GM20000 (cell line): ENCODE data around the gene TTC12.

Experiments used
- DNase-seq: peaks from one replicate; pipeline ENCODE4 v3.0.0; 2012; ENCODE audit warnings: low spot score
- TF ChIP-seq, protein P1 (sequence below): IDR thresholded peaks from 2 replicates; pipeline ENCODE4 v1.5.1; 2012; ENCODE audit warnings: mild to moderate bottlenecking, control low read depth; ENCODE audit errors: extremely low read depth, missing control alignments

TTC12 gene

GRCh38 chr11:113271551-113272245, 42.7 kb upstream of the TTC12 start:
- DNase-seq = no peak
- TF ChIP-seq, protein P1, sequence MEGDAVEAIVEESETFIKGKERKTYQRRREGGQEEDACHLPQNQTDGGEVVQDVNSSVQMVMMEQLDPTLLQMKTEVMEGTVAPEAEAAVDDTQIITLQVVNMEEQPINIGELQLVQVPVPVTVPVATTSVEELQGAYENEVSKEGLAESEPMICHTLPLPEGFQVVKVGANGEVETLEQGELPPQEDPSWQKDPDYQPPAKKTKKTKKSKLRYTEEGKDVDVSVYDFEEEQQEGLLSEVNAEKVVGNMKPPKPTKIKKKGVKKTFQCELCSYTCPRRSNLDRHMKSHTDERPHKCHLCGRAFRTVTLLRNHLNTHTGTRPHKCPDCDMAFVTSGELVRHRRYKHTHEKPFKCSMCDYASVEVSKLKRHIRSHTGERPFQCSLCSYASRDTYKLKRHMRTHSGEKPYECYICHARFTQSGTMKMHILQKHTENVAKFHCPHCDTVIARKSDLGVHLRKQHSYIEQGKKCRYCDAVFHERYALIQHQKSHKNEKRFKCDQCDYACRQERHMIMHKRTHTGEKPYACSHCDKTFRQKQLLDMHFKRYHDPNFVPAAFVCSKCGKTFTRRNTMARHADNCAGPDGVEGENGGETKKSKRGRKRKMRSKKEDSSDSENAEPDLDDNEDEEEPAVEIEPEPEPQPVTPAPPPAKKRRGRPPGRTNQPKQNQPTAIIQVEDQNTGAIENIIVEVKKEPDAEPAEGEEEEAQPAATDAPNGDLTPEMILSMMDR = no peak

DNA sequence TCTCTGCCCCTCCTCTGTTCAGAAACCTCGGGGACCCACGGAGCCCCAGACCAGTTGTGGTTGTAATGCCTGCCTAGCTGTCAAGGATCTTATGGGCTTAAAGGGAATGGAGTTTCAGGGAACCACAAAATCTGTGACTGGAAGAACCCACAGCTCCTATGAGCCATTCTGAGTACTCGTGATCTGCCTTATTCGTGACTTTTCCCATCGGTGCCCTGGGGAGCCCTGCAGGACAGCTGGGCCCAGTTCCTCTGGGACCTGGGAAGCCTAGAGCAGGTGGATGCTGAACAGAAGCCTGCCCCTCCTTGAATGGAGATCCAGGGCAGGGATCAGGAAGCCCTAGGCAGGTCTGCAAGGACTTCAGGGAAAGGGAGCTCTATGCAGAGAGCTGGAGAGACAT, 42.1 kb upstream of the TTC12 start:
- DNase-seq = no peak
- TF ChIP-seq, protein P1 = no peak

- TF ChIP-seq, protein P1 = no peak
These were observed 41.3 kb upstream of the TTC12 start for GRCh38 chr11:113272927-113273615.

DNA sequence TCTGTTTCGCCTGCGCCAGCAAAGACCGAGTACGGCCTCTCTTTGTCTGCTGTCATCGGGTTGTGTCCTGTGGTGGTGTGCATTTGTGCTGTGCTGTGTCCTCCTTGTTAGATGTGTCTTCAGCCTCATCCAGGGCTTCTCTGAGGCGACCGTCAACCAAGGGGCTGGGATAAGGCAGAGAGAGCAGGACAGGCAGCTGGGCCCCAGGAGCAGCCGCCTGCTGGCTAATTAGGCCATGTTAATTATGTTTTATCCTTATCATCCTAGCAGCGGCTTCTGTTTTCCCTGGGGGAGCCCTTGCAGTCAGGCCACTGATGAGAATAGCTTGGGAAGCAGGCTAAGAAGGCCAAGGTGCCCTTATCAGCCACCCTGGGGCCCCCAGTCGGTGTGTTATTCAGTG, 40.7 kb upstream of the TTC12 start:
- no peak for DNase-seq
- TF ChIP-seq, protein P1 = no peak

More at GRCh38 chr11:113272927-113273615, 41.3 kb upstream of the TTC12 start:
- DNase-seq = no peak

- TF ChIP-seq, protein P1 = no peak
- no peak for DNase-seq
These were observed 39.4 kb upstream of the TTC12 start for GRCh38 chr11:113274713-113275582.

GRCh38 chr11:113275602-113276001, 38.8 kb upstream of the TTC12 start:
- DNase-seq = no peak
- TF ChIP-seq, protein P1 = no peak

DNA sequence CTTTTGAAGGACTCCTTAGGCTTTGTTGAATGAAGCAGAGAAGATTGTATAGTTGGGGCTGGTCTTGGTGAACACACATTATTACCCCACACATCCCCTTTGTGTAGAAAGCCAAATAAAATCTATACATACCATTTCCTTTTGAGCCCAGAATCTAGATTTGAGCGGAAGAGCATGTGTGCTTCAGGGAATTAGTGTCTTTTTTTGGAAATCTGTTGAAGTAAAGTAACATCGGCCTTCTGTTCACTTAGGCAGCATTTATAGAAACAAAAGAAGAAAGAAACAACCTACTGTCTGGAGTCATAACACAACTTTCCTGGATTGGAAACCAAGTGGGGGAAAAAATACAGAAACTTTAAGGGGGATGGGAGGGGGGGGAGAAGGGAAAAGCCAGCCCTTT, 37.9 kb upstream of the TTC12 start:
- DNase-seq = no peak
- TF ChIP-seq, protein P1 = no peak
